Neural crest cell (in vitro differentiated cells): ENCODE measurements around the gene ATP11A. TPM values are rescaled to one million over a fixed set of nuclear protein-coding genes. Genes with fewer than 3 reads are reported as not detected.

ENCODE experiments used
- DNase-seq: peaks from one replicate; pipeline ENCODE4 v3.0.0; 2021; ENCODE audit warnings: low read depth, mixed read lengths, low spot score
- H3K27ac Mint-ChIP-seq: one replicate; pipeline ENCODE4 v1.8.0; 2021; ENCODE audit warnings: mild to moderate bottlenecking, mixed read lengths; ENCODE audit not compliant: unreplicated experiment
- H3K27me3 Mint-ChIP-seq: 2 replicates; pipeline ENCODE4 v1.8.0; 2021; ENCODE audit warnings: low read depth, mild to moderate bottlenecking, mixed read lengths
- H3K36me3 Mint-ChIP-seq: 2 replicates; pipeline ENCODE4 v1.8.0; 2021; ENCODE audit warnings: low read depth, mild to moderate bottlenecking, mixed read lengths
- H3K4me1 Mint-ChIP-seq: 2 replicates; pipeline ENCODE4 v1.8.0; 2021; ENCODE audit warnings: mixed read lengths
- H3K4me3 Mint-ChIP-seq: one replicate; pipeline ENCODE4 v1.8.0; 2021; ENCODE audit warnings: mild to moderate bottlenecking, mixed read lengths
- H3K9me3 Mint-ChIP-seq: 2 replicates; pipeline ENCODE4 v1.8.0; 2021; ENCODE audit warnings: mixed read lengths
- total RNA-seq: library from RNA; stranded (reverse); gene quantifications from 2 replicates; pipeline ENCODE4 v1.2.1, GENCODE V29; 2021
- TF ChIP-seq, protein P1 (sequence below): fragments of 200-600 bp; sonication (generic); conservative IDR thresholded peaks from 2 replicates; pipeline ENCODE4 v1.5.0; 2021; ENCODE audit warnings: antibody characterized with exemption, mild to moderate bottlenecking

Gene ATP11A
- total RNA-seq, 1 donor from 2014 or later: 97.4 TPM

DNA sequence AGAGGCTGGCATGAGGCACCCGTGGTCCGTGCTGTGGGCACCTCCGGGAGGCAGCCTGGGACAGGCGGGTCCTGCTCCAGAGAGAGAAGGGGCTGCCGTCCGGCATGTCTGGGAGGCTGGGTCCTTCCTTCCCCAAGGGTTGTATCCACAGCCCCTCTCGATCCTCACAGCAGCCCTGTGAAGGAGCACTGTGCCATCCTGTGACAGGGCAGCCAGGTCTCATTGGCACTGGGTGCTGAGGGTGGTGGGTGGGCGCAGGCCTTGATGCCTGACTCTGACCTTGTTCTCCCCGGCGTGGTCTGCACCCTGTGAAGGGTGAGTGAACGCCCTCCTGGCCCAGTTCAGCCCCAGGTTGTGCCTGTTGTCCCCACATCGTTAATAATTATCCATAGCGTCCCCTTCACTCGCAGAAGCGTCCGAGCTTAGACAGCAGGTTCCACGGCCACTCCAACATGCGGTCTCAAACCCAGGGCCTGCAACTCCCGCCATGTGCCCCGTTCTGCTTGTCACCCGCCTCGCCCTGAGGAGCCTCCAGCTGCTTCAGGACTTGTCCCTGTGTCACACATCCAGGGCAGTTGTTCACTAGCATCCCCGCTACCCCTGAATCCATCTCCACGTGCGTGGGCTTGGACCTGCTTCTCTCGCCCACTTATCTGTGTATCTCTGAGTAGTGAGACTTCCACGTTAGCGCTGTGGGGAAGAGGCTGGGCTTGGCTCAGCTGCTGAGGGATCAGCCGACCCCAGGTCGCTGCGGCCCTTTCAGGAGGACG, 10.6 kb downstream of the ATP11A start:
- Mint-ChIP-seq H3K9me3 (no peaks in the 10 kb centered on the region), H3K36me3 (peaks cover 7% of the 10 kb centered on the region), H3K4me3 (no peak overlapping the region), H3K27ac (no peak overlapping the region), H3K27me3 (no peaks in the 10 kb centered on the region), H3K4me1 (peaks cover 42% of the 10 kb centered on the region)
- no peak for DNase-seq
- TF ChIP-seq, protein P1, sequence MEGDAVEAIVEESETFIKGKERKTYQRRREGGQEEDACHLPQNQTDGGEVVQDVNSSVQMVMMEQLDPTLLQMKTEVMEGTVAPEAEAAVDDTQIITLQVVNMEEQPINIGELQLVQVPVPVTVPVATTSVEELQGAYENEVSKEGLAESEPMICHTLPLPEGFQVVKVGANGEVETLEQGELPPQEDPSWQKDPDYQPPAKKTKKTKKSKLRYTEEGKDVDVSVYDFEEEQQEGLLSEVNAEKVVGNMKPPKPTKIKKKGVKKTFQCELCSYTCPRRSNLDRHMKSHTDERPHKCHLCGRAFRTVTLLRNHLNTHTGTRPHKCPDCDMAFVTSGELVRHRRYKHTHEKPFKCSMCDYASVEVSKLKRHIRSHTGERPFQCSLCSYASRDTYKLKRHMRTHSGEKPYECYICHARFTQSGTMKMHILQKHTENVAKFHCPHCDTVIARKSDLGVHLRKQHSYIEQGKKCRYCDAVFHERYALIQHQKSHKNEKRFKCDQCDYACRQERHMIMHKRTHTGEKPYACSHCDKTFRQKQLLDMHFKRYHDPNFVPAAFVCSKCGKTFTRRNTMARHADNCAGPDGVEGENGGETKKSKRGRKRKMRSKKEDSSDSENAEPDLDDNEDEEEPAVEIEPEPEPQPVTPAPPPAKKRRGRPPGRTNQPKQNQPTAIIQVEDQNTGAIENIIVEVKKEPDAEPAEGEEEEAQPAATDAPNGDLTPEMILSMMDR: no peak

DNA sequence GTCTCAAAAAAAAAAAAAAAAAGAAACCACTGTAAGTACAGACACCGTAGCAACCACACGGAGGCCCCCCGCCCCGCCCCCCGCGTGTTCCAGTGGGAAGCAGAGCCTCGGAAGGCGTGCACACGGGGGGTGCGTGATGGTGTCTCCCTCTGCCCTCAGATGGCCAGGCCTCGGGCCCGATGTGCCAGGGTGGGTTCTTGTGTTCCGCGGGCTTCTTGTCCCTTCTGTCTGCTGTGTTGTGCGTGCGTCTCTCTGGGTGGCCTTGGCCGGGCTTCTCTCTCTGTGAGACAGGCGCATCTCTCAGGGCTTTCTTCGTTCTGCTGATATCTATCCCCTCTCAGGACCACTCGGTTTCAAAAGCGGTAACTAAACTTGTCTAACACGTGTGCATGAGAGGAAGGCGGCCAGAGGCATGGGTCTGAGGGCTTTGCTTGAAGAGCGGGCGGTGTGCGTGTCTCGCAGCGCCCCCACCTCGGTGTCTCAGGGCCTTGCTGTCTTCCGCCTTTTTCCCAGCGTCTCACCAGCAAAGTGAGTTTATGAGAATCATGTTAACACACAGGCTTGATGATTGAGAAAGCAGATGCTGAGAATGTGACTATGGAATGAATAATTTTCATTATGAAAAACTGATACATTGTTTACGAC, 12.6 kb downstream of the ATP11A start:
- TF ChIP-seq, protein P1: no peak
- Mint-ChIP-seq H3K4me3 (peak overlapping the region; percentile 60), H3K27ac (no peak overlapping the region), H3K4me1 (peaks cover 47% of the 10 kb centered on the region), H3K36me3 (peaks cover 7% of the 10 kb centered on the region), H3K9me3 (no peaks in the 10 kb centered on the region), H3K27me3 (no peaks in the 10 kb centered on the region)
- no peak for DNase-seq

DNA sequence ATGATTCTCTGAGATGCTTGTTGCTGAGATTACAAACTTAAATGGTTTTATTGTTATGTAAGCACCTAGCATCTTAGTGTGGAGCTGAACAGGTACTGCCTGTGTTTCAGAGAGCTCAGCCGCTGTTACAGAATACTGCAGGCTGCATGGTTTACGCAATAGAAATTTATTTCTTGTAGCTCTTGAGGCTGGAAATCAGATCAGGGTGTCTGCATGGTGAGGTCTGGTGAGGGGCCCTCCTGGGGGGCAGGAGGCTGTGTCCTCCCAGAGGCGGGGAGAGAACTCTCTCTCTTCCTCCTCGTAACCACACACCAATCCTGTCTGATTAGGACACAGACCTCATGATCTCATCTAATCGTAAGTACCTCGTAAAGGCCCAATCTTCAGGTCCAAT, 13.1 kb downstream of the ATP11A start:
- no peak overlapping the region for H3K4me3 Mint-ChIP-seq
- TF ChIP-seq, protein P1: no peak
- no peaks in the 10 kb centered on the region for H3K9me3 Mint-ChIP-seq
- no peak overlapping the region for H3K27ac Mint-ChIP-seq
- H3K36me3 Mint-ChIP-seq: peaks cover 7% of the 10 kb centered on the region
- H3K4me1 Mint-ChIP-seq: peaks cover 47% of the 10 kb centered on the region
- no peaks in the 10 kb centered on the region for H3K27me3 Mint-ChIP-seq
- DNase-seq: no peak

DNA sequence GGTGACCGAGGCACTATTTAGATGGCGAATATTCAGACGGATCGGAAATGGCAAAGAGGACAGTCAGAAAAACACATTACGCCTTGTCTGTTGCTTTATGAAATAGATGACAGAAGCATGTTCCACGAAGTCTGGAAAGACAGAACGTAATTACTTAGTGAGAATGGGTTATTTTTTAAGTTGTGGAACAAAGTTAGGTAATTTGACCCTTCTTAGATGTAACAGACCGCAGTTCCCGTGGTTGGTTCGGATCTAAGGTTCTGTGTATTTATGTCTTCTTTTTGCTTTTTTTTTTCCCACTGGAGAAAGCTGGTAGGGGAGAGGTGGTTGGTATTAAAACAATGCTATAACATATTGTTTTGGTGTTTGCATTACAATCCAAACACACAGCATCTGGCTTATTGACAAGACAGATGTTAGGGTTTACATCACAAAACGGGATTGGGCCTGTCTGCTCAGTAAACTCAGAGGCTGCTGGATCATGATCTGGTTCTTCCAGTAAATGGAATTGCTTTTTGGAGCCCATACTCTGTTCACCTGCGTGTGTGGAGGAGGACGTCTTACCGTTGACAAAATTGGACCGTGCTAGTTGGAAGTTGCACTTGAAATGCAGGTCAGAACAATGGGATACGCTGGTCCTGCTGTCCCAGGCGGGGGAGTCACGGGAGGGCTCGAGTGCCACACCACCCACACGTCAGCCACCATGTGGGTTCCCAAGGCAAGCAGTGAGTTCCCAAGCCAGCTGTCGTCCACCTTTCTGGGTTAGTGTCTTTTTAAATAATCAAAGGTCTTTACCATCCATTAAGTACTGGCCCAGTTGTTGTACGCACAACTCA, 13.8 kb downstream of the ATP11A start:
- H3K4me3 Mint-ChIP-seq: no peak overlapping the region
- H3K36me3 Mint-ChIP-seq: peaks cover 7% of the 10 kb centered on the region
- peak overlapping the region; percentile 23 for H3K27ac Mint-ChIP-seq
- TF ChIP-seq, protein P1: no peak
- DNase-seq: no peak
- no peaks in the 10 kb centered on the region for H3K27me3 Mint-ChIP-seq
- peaks cover 49% of the 10 kb centered on the region for H3K4me1 Mint-ChIP-seq
- no peaks in the 10 kb centered on the region for H3K9me3 Mint-ChIP-seq

DNA sequence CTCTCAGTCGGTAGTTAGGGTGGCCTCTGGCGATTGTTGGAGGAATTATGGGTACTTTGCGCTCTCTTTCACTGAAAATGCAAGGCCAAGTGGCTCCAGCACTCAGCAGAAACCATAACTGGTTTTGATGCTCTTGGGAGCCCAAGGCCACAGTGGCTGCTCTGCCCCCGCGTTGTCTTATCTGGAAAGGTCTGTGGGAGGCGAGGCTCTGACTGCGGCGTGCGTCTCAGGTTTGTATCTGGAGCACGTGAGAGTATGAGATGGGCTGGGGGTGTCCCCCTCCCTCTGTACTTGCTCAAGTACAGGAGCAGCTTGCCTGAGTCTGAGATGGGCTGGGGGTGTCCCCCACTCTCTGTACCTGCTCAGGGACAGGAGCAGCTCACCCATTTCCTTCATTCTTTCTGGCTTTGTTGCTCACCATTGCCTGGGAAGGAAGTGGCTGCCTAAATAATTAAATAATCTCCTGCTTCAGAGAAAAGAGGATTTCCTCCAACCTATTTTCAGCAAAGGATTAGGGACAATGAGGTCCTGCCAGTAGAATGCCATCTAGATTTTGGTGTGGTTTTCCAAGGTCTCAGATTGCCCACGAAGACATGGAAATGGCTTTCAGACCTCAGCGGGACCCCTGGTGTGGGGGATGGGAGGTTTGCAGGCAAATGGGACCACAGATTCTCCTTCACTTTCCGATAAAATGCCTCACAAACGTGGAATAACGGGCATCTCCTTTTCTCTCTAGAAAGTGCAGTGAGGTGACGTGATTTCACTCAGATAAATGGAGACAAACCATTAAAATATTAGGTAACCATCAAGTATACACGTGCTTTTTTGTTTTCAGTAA, 14.7 kb downstream of the ATP11A start:
- Mint-ChIP-seq H3K4me3 (no peak overlapping the region), H3K36me3 (peaks cover 7% of the 10 kb centered on the region), H3K4me1 (peaks cover 49% of the 10 kb centered on the region), H3K27me3 (no peaks in the 10 kb centered on the region), H3K27ac (peak overlapping the region; percentile 16), H3K9me3 (no peaks in the 10 kb centered on the region)
- TF ChIP-seq, protein P1: no peak
- no peak for DNase-seq
